Natural killer cell treated with Interleukin-12 subunit alpha and Interleukin-12 subunit beta and Interleukin-15 and Interleukin-18, amount 100 ng/mL, for 72 hours (primary cell): Measurements from ENCODE around the gene PPP4R4. TPM values are rescaled to one million over a fixed set of nuclear protein-coding genes. Genes with fewer than 3 reads are reported as not detected.
"Not testable (repeated sequence)": the region's sequence is repeated elsewhere in the genome, so short reads cannot be mapped to it uniquely, and the experiment has no call there.

ENCODE experiments used
- ATAC-seq, 2 donors: fragments of 150-1000 bp; cut with Tn5 transposase in 1 of 2; sonication (Bioruptor Pico), chemical (Tn5 transposase) in 1 of 2; 2 replicates each; pipeline ENCODE4 v1.10.0; 2021
- DNase-seq: peaks from one replicate; pipeline ENCODE4 v3.0.0; 2022; ENCODE audit warnings: low spot score
- H3K27ac Mint-ChIP-seq, 2 donors: 1 replicate in 1 of 2; 2 replicates in 1 of 2; pipeline ENCODE4 v1.8.0; 2022; ENCODE audit warnings: mixed read lengths in 2 of 2, mild to moderate bottlenecking in 1 of 2, moderate library complexity in 1 of 2
- H3K27me3 Mint-ChIP-seq, 2 donors: 1 replicate in 1 of 2; 2 replicates in 1 of 2; pipeline ENCODE4 v1.8.0; 2022; ENCODE audit warnings: mixed read lengths in 2 of 2
- H3K36me3 Mint-ChIP-seq: one replicate; pipeline ENCODE4 v1.8.0; 2022; ENCODE audit warnings: mixed read lengths
- H3K4me1 Mint-ChIP-seq, 2 donors: 1 replicate in 1 of 2; 2 replicates in 1 of 2; pipeline ENCODE4 v1.8.0; 2022; ENCODE audit warnings: low read depth in 2 of 2, mixed read lengths in 2 of 2, mild to moderate bottlenecking in 1 of 2
- H3K4me3 Mint-ChIP-seq: one replicate; pipeline ENCODE4 v1.8.0; 2022; ENCODE audit warnings: mixed read lengths
- H3K9me3 Mint-ChIP-seq: 2 replicates; pipeline ENCODE4 v1.8.0; 2022; ENCODE audit warnings: mixed read lengths
- total RNA-seq, 2 donors: library from RNA; stranded (reverse); gene quantifications; one replicate each; pipeline ENCODE4 v1.2.3, GENCODE V29; 2022

Gene PPP4R4
- total RNA-seq, 2 donors from 2014 or later = 0.73 TPM; not detected in 1

DNA sequence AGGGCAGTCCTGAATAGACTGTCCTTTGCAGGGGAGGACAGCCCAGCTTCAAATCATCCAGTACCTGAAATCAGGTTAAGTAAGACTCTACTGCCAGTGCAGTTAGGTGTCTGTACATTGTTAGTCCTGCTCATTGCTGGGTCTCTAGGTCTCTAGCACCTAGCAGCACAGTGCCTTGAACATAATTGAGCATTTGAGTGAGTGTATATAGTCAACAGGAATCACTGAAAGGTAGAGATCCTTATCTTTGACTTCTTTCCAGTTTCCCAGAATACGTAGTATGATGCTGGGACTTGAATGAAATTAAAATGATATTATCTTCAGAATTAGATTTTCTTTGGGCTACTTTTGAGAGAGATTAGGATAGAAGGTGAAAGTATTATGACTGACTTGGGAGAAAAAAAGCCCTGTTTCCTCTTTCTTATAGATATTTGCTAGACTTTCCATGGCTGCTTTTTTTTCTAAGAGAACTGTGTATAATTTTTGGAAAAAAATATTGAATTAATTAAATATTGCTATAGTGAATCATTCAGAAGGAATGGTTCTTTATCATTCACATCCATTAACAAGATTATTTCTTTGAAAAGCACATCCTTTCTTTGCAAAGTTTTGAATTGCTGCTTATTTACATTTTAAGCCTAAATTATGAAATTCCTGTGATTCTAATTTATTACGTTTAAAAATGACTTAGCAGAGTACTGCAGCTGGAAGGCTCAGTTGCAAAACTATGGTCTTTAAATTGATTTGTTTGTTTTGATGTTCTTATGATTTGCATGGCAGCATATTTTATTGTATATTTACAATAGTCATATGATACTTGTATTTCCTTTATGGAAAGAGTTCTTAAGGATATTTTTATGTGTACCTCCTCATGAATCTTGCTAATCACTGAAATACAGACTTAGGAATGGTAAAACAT, 51.6 kb downstream of the PPP4R4 start:
- Mint-ChIP-seq H3K36me3 (peaks cover 7% of the 10 kb centered on the region), H3K27ac (no peak overlapping the region), H3K4me3 (no peak overlapping the region), H3K4me1 (no peaks in the 10 kb centered on the region), H3K27me3 (peaks cover 11 to 15% of the 10 kb centered on the region in 2 donors), H3K9me3 (peaks cover 3% of the 10 kb centered on the region)
- no peak for ATAC-seq
- no peak for DNase-seq

DNA sequence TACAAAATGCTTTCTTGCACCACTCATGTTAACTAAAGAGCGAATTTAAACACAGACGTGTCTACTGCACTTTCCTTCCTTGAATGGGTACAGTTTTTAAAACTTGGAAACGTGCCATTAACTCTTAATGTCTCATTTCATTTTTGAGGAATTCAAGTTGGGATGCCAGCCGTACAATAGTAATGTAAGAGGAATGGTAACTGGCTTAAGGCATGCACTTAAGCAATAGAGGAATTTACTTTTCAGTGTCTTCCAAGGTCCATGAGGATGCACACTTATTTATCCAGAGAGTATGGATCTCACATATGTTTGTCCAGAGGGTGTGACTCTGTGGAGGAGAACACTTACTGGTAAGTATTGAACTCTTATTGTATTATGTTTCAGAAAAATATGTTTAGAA, 52.9 kb downstream of the PPP4R4 start:
- no peak for DNase-seq
- no peak overlapping the region for H3K4me3 Mint-ChIP-seq
- H3K27me3 Mint-ChIP-seq = peaks cover 8 to 12% of the 10 kb centered on the region in 2 donors
- peaks cover 7% of the 10 kb centered on the region for H3K36me3 Mint-ChIP-seq
- H3K27ac Mint-ChIP-seq = no peak overlapping the region
- ATAC-seq = no peak
- H3K9me3 Mint-ChIP-seq = peaks cover 3% of the 10 kb centered on the region
- no peaks in the 10 kb centered on the region for H3K4me1 Mint-ChIP-seq

DNA sequence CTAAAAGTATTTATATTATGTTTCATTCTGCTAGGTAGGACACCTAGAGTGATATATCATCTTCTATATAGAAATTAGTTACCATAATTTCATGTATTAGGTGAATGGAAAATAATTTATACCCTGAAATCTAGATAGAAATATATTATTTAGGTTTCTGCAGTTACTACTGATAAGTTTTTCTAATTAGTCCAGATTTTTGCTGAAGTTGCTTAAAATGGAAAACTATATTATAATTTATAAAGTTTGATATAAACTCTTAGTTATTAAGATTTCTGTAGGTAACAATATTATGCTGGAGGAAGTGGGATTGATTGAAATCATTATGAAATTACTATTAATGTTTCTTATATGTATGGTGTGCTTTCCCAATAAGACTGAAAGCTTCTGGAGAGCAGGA, 62.9 kb downstream of the PPP4R4 start:
- H3K27ac Mint-ChIP-seq = no peak overlapping the region
- peaks cover 10 to 14% of the 10 kb centered on the region in 2 donors for H3K27me3 Mint-ChIP-seq
- H3K4me3 Mint-ChIP-seq = no peak overlapping the region
- no peaks in the 10 kb centered on the region for H3K4me1 Mint-ChIP-seq
- ATAC-seq = no peak
- no peaks in the 10 kb centered on the region for H3K36me3 Mint-ChIP-seq
- no peaks in the 10 kb centered on the region for H3K9me3 Mint-ChIP-seq
- no peak for DNase-seq

DNA sequence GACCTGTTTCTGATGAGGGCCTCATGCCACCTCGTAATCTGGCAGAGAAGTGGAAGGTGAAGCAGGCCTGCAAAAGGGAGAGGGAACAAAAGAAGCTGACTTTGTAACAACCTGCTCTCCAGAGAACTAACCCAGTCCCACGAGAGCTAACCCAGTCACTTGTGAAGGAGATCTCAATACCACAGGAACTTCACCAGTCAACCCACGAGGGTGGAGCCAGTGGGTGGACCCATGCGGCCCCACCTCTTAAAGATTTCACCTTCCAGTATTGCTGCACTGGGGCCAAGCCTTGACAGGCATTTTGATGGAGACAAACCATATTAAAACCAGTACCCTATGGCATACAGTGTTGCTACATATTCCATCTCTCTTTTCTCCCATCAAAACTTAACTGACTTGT, 63.9 kb downstream of the PPP4R4 start:
- ATAC-seq (no peak), DNase-seq (no peak)
- Mint-ChIP-seq H3K27me3 (peaks cover 12 to 21% of the 10 kb centered on the region in 2 donors), H3K27ac (no peak overlapping the region), H3K9me3 (no peaks in the 10 kb centered on the region), H3K4me1 (no peaks in the 10 kb centered on the region), H3K4me3 (no peak overlapping the region), H3K36me3 (no peaks in the 10 kb centered on the region)

DNA sequence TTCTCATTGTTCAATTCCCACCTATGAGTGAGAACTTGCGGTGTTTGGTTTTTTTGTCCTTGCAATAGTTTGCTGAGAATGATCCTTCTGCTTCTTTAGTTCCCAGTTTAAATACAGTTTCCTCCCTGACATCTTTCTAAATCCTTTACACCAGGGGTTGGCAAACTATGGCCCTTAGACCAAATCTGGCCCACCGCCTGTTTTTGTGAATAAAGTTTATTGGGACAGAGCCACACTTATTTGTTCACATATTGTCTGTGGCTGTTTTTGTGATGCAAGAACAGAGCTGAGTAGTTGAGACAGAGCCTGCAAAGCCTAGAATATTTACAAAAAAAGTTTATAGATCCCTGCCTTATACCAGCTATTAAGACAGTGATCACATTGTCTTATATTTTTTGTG, 65.3 kb downstream of the PPP4R4 start:
- ATAC-seq = no peak
- no peak overlapping the region for H3K27ac Mint-ChIP-seq
- H3K4me1 Mint-ChIP-seq = no peaks in the 10 kb centered on the region
- H3K27me3 Mint-ChIP-seq = peaks cover 14 to 21% of the 10 kb centered on the region in 2 donors
- H3K4me3 Mint-ChIP-seq = no peak overlapping the region
- H3K36me3 Mint-ChIP-seq = no peaks in the 10 kb centered on the region
- H3K9me3 Mint-ChIP-seq = no peaks in the 10 kb centered on the region
- DNase-seq = no peak

DNA sequence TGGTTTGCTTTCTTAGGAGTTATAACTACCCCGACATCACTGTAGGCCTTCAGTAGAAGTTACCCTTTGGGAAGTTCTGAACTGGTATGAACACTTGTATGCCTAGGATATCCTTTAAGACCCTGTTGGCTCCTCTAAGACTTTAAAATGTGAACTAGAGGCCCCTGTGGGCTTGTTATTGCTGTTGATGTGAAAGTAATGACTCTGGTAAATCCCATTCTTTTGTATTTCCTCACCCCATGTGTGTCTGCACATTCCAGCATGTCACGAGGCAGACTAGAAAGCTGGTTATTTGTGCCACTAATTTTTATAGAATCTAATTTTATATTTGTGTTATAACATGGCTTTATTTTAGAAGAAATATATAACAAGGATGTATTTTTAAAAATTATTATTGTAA, 70.1 kb downstream of the PPP4R4 start:
- Mint-ChIP-seq H3K36me3 (no peaks in the 10 kb centered on the region), H3K9me3 (no peaks in the 10 kb centered on the region), H3K4me1 (no peaks in the 10 kb centered on the region), H3K27me3 (peaks cover 20 to 39% of the 10 kb centered on the region in 2 donors), H3K27ac (no peak overlapping the region), H3K4me3 (no peak overlapping the region)
- ATAC-seq (no peak), DNase-seq (no peak)

DNA sequence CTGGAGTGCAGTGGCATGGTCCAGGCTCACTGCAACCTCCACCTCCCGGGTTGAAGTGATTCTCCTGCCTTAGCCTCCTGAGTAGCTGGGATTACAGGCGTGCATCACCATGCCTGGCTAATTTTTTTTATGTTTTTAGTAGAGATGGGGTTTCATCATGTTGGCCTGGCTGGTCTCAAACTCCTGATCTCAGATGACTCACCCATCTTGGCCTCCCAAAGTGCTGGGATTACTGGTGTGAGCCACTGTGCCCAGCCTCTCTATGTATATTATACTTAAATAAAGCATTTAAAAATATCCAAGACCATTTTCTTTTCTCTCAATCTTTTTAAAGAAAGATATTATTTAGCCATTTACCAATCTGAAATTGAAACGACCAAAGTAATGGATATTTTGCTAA, 90.1 kb downstream of the PPP4R4 start:
- H3K4me3 Mint-ChIP-seq, H3K27ac Mint-ChIP-seq, H3K4me1 Mint-ChIP-seq, ATAC-seq, H3K9me3 Mint-ChIP-seq, DNase-seq: not testable (repeated sequence)
- H3K36me3 Mint-ChIP-seq = peaks cover 10% of the 10 kb centered on the region
- peaks cover 21 to 37% of the 10 kb centered on the region in 2 donors for H3K27me3 Mint-ChIP-seq

DNA sequence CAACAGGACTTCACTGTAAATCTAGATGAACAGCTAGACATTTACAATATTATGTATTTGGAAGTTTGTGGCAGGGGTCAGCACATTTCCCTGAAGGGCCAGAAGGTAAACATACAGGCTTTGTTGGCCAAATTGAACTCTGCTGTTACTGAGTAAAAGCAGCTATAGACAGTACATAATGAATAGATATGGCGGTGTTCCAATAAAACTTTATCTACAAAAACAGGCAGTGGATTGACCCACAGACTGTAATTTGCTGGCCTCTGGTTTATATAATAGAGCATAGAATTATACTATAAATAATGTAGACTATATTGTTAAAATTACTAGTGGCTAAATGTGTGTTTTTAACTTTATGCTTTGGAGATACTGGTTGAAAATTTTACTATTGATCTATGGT, 93.2 kb downstream of the PPP4R4 start:
- ATAC-seq = no peak
- Mint-ChIP-seq H3K4me1 (no peaks in the 10 kb centered on the region), H3K9me3 (no peaks in the 10 kb centered on the region), H3K27me3 (peaks cover 24 to 49% of the 10 kb centered on the region in 2 donors), H3K4me3 (no peak overlapping the region), H3K36me3 (peaks cover 10% of the 10 kb centered on the region), H3K27ac (no peak overlapping the region)
- no peak for DNase-seq

DNA sequence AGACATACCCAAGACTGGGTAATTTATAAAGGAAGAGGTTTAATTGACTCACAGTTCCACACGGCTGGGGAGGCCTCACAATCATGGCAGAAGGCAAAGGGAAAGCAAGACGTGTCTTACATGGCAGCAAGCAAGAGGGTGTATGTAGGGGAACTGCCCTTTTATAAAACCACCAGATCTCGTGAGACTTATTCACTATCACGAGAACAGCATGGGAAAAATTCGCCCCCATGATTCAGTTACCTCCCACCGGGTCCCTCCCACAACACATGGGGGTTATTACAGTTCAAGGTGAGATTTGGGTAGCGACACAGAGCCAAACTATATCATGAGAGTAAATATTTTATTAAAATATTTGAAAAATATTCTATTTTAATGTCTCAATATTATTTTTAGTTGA, 94.5 kb downstream of the PPP4R4 start:
- not testable (repeated sequence) for H3K4me1 Mint-ChIP-seq, ATAC-seq, H3K9me3 Mint-ChIP-seq, DNase-seq, H3K36me3 Mint-ChIP-seq, H3K27ac Mint-ChIP-seq, H3K4me3 Mint-ChIP-seq
- peaks cover 26 to 49% of the 10 kb centered on the region in 2 donors for H3K27me3 Mint-ChIP-seq

DNA sequence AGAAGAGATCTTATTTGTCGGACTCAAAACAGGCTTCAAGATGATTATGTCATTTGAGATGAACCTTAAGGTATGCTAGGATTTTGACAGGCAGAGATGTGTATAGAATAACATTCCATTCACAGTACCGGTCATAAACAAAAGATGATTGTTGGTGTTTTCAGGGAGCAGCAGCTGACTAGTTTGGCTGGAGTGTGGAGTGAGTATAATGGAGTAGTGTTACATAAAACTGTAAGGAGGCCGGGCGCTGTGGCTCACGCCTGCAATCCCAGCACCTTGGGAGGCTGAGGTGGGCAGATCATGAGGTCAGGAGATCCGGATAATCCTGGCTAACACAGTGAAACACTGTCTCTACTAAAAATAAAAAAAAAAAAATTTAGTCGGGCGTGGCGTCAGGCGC, 95.0 kb downstream of the PPP4R4 start:
- H3K4me3 Mint-ChIP-seq = no peak overlapping the region
- peaks cover 30 to 53% of the 10 kb centered on the region in 2 donors for H3K27me3 Mint-ChIP-seq
- H3K4me1 Mint-ChIP-seq = no peaks in the 10 kb centered on the region
- H3K27ac Mint-ChIP-seq = no peak overlapping the region
- no peak for DNase-seq
- no peak for ATAC-seq
- H3K36me3 Mint-ChIP-seq = no peaks in the 10 kb centered on the region
- no peaks in the 10 kb centered on the region for H3K9me3 Mint-ChIP-seq

DNA sequence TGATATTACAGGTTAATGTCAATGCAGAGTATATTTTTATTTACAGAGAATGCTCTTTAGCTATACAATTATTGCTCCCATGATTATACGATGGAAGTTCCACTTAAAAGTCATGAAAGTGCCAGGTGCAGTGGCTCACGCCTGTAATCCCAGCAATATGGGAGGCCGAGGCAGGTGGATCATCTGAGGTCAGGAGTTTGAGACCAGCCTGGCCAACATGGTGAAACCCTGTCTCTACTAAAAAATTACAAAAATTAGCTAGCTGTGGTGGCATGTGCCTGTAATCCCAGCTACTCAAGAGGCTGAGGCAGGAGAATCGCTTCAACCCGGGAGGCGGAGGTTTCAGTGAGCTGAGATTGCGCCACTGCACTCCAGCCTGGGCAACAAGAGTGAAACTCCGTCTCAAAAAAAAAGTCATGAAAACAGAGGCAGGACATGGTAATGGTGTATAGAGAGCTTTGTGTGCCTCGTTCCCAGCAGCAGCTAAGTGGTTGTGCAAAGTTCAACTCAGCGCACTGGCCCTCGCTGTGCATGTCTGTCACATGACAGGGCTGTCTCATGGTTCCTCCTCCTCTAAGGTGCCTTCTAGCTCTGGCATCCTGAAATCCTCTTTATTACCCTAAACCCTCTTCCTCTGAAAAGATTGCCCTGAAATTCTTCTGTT, 102.9 kb downstream of the PPP4R4 start:
- not testable (repeated sequence) for H3K36me3 Mint-ChIP-seq, ATAC-seq, H3K4me1 Mint-ChIP-seq, H3K27ac Mint-ChIP-seq, DNase-seq, H3K4me3 Mint-ChIP-seq, H3K9me3 Mint-ChIP-seq
- H3K27me3 Mint-ChIP-seq = peaks cover 19 to 24% of the 10 kb centered on the region in 2 donors

DNA sequence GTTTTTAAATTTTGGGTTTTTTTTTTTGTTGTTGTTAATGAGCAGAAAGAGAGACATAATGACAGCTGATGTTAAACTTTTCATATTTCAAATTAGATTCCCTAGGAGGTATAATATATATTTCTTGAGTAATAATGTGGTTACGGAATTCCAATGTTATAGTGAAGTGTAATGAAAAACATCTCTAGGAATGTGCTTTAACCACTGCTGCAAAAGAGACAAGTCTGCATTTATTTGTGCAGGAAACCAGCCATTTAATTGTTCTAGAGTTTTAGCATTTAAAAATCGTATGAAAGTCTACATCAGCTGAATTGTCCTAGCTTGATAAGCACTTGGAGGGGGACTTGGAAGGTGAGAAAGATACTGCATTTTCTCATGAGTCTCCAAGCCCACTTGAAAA, 104.6 kb downstream of the PPP4R4 start:
- no peaks in the 10 kb centered on the region for H3K9me3 Mint-ChIP-seq
- no peaks in the 10 kb centered on the region for H3K36me3 Mint-ChIP-seq
- H3K4me3 Mint-ChIP-seq = no peak overlapping the region
- ATAC-seq (no peak), DNase-seq (no peak)
- peaks cover 13% of the 10 kb centered on the region in 2 donors for H3K27me3 Mint-ChIP-seq
- no peak overlapping the region for H3K27ac Mint-ChIP-seq
- H3K4me1 Mint-ChIP-seq = no peaks in the 10 kb centered on the region

DNA sequence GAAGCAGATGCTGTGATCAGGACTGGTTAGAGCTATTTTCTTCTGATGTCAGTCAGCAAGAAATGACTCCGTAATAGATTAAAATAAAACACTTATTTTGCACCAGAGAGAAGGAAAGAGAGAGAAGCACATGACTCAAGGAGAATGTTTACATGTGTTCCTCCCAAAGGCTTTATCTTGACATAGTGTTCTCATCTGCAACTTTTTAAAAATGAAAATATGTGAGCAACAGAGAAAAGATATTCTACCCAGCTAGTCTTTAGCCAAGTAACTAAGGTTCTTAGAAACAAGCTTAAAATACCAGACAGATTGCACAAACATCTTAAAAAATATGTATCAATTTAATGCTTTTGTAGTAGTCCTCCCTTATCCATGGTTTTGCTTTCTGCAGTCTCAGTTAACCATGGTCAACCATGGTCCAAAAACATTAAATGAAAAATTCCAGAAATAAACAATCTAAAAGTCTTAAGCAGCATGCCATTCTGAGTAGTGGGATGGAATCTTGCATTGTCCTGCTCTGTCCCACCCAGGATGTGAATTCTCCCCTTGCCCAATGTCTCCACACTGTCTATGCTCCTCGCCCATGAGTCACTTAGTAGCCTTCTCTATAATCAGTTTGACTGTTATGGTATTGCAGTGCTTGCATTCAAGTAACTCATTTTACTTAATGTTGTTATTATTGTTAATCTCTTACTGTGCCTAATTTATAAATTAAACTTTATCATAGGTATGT, 109.0 kb downstream of the PPP4R4 start:
- Mint-ChIP-seq H3K36me3 (no peaks in the 10 kb centered on the region), H3K27me3 (peaks cover 15 to 22% of the 10 kb centered on the region in 2 donors), H3K4me3 (no peak overlapping the region), H3K9me3 (no peaks in the 10 kb centered on the region), H3K27ac (no peak overlapping the region), H3K4me1 (no peaks in the 10 kb centered on the region)
- ATAC-seq (no peak), DNase-seq (no peak)

DNA sequence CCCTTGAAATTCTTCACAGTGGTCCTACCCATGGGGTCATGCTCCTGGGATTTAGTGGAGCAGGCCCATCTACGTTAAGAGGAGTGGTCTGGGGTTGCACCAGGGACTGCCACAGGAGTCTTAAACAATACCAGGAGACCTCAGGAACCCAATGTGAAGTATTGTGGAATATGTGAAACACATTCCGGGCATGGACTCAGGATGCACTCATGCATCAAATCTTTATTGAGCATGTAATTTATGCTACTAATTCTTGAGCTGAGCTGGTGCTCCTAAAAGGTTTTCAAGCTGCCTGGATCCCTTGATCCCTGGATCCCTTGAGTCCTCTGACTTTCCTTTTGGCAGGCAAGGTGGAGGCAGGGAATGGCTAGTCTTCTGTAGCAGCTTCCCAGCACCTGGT, 110.1 kb downstream of the PPP4R4 start:
- Mint-ChIP-seq H3K36me3 (no peaks in the 10 kb centered on the region), H3K27ac (no peak overlapping the region), H3K4me3 (no peak overlapping the region), H3K4me1 (no peaks in the 10 kb centered on the region), H3K9me3 (no peaks in the 10 kb centered on the region), H3K27me3 (peaks cover 15 to 22% of the 10 kb centered on the region in 2 donors)
- no peak for ATAC-seq
- DNase-seq = no peak
